Hematopoietic multipotent progenitor cell (in vitro differentiated cells): ENCODE results near the gene IFFO2. TPM values are rescaled to one million over a fixed set of nuclear protein-coding genes. Genes with fewer than 3 reads are reported as not detected.
A peak's percentile ranks its signal among the peaks of the same experiment; 100 is the strongest.

Source experiments
- DNase-seq, 3 donors: peaks; one replicate each; pipeline ENCODE4 v3.0.0-alpha.2; 2011 to 2015; ENCODE audit warnings: low read depth in 2 of 3, low spot score in 2 of 3
- total RNA-seq: library from RNA; depleted of rRNA; stranded (reverse); fragments of >200 nt; gene quantifications from one replicate; pipeline ENCODE4 v1.2.3, GENCODE V29; 2012

Gene IFFO2
- total RNA-seq, 1 donor: 30.7 TPM

GRCh38 chr1:18951818-18952391 lies 4.6 kb downstream of the IFFO2 start:
- DNase-seq: peak; percentile 63 to 93 (median 90)

DNA sequence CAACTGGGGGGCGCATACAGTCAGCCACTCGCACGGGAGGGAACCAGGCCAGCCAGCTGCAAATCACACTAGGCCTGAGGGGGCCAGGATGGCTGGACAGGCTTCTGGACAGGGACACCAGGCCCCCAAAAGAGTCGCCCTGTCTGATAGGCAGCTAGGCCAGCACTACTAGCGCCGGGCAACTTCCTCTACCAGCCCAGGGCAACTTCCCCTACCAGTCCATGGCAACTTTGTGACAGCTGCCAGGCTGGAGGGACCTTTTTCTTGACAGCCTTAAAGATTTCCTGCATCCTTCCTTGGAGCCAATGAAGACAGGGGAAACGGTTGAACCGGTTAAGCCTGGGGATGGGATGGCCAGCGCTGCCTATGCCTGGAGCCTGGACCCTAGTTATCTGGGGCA lies 5.1 kb downstream of the IFFO2 start:
- DNase-seq: peak in 1 of 3 donors; percentile 71

GRCh38 chr1:18950401-18951026 lies 6.0 kb downstream of the IFFO2 start:
- DNase-seq: no peak

GRCh38 chr1:18949686-18950400 lies 6.6 kb downstream of the IFFO2 start:
- peak in 1 of 3 donors; percentile 57 for DNase-seq

DNA sequence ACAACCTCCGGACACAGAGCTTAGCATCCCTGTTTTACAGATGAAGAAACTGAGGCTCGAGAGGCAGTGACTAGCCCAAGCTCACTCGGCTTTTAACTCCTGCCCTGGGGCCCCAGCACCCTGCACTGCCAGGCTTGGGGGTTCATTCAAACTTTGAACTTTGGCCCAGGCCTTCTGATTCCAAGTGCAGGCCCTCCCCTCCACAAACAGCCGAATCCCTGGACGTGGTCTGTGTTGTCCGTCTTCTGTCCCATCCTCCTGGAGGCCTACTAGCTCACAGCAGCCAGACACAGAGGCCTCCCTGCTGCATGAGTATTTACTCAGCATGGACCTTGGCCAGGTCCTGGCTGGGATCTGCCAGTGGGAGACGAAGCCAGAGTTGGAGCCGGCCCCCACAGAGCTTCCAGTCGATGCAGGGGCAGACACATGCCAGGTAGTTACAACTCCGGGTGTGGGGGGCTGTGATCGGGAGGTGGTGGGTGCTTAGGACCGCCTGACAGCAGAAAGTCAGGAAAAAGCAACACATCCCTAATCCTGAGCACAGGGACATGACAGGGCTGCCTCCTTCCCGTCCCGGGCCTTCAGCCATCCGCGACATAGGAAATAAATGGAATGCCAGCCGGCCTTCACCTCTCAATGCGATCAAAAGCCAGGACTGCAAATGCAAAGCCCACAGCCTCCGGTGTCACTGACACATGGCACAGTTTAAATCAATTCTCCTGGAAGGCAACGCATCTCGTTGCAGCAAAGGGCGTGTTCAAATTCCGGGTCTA lies 7.4 kb downstream of the IFFO2 start:
- DNase-seq: no peak

GRCh38 chr1:18948048-18948912 lies 8.2 kb downstream of the IFFO2 start:
- DNase-seq: peak in 1 of 3 donors; percentile 83

DNA sequence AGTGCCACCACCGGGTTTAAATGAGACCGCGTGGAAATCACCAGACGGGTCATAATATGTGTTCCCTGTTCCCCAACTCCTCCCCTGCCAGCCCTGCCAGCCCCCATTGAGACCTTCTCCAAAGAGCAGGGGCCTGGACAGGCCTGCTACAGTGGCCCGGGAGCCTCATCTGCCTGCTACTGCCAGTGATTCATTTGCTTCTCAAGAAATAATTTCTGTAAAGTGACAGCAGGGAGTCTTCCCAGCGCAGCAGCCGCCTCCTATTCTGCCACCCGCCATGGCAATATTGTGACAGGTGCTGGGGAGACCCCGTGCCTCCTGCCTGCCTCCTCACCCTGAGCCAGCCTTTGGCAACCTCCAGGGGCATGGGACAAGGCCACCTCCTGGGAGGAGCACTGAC lies 8.9 kb downstream of the IFFO2 start:
- no peak for DNase-seq

GRCh38 chr1:18946550-18947381 lies 9.7 kb downstream of the IFFO2 start:
- DNase-seq: no peak

GRCh38 chr1:18945401-18945849 lies 11.1 kb downstream of the IFFO2 start:
- peak in 1 of 3 donors; percentile 51 for DNase-seq

GRCh38 chr1:18944810-18945209 lies 11.7 kb downstream of the IFFO2 start:
- no peak for DNase-seq

- DNase-seq: no peak
Observed at GRCh38 chr1:18943914-18944572, 12.4 kb downstream of the IFFO2 start.

GRCh38 chr1:18943162-18943561 lies 13.3 kb downstream of the IFFO2 start:
- no peak for DNase-seq

DNA sequence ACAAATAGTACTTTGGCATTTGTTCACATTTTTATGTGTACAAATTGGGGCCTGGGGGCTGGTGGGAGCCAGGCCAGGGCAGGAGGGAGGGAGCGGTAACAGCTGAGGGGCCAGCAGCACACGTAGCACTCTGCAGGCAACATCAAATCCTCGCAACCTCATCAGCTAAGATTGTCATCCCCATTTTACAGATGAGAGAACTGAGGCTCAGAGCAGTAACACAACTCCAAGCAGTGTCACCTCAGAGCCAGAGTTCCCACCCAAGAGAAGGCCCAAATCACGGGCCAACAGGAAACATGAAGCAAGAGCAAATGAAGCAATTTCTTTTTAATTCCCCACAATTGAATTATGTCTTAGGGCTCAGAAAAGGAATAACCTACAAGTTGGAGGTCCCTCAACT lies 14.1 kb downstream of the IFFO2 start:
- no peak for DNase-seq

DNA sequence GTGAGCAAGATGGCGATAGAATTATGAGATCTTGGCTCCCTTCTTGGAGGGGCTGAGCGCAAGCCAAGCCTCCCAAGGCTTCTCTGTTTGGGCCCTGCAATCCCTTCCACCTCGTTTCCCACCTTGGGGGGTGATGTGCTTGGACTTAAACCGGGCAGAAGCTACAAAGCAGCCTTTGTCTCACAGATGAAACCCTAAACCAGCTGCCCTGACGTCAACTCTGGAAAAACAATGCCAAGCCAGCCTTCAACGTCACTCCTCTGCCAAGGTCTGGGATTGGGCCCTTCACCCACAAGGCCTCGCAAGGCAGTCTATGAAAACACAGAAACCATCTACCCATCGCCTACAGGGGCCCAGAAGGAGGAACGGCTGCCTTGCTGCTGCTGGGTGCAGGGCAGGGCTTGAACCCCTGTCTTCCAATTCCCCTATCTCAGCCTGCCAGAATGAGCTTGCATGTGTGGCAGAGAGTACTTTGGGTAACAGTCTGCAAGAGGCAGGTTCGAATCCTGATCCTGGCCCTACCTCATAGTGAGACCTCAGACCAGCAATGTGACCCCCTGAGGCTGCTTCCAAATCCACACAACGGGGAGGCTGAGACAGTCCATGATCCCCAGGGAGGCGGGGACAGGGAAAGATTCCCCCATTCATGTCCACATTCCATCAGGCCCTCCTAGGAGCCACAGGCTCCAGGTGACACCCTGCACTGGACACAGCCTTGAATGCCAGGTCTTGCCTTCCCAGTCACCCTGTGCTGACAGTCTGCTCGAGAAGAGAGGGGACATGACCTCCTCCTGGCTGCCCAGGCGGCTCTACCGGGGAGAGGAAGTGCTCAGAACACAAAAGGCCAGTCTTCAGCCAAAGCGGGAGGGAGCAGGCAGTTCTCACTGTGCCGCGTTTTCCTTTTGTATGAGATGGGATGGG lies 15.0 kb downstream of the IFFO2 start:
- no peak for DNase-seq

DNA sequence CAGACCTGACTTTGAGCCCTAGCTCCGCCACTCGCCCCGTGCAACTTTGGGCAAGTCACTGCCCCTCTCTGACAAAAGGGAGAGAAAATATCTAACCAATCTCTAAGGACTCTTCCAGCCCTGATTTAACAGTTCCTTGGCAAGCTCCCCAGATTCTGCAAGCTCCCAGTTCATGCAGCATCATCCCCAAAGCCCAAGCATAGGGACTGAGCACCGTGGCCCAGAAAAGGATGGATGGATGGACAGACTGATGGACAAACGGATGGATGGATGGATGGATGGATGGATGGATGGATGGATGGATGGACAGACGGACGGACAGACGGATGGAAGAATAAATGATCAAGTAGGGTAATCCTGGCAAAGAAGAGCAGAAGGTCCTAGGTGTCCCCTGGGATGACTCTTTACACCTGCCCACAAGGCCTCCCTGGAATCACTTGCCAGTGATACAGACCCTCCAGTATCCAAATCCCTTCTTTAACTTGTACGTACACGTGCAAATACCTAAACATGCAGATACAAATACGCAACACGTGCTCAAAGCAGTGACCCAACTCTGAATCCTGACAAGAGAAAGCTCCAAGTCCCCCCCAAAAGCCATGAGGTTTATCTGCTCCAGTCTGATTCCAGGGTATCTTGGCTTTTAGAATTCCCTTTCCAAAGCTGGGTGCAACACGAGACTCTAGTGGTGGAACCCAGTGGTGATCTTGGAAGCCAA lies 16.0 kb downstream of the IFFO2 start:
- no peak for DNase-seq

- DNase-seq: no peak
Observed at GRCh38 chr1:18939398-18940302, 16.8 kb downstream of the IFFO2 start.
